ENCODE data around the gene GNPAT. TPM values are rescaled to one million over a fixed set of nuclear protein-coding genes. Genes with fewer than 3 reads are reported as not detected.

The GNPAT gene
- total RNA-seq, 2 donors from 2014 or later, result 26.5 to 29.2 TPM

GRCh38 chr1:231279081-231279480 lies 38.1 kb downstream of the GNPAT start:
- H3K27me3 ChIP-seq (replicated peaks; ENCODE audit: insufficient read depth), result no peaks in the 10 kb centered on the region
- peaks cover 19% of the 10 kb centered on the region for H3K36me3 ChIP-seq
- no peak overlapping the region for H3K27ac ChIP-seq
- H3K9me3 ChIP-seq, result no peaks in the 10 kb centered on the region
- no peak for ATAC-seq (ENCODE audit: insufficient number of reproducible peaks, low FRiP score, low read depth)
- no peaks in the 10 kb centered on the region for H3K4me1 ChIP-seq (ENCODE audit: control insufficient read depth in 1 of 2, low read depth in 2 of 2)
- no peak for TF ChIP-seq CTCF (IDR thresholded peaks at IDR 0.05)
- no peak for DNase-seq (ENCODE audit: low spot score)
- H3K4me3 ChIP-seq, result no peak overlapping the region

GRCh38 chr1:231279683-231280082 lies 38.7 kb downstream of the GNPAT start:
- no peak overlapping the region for H3K27ac ChIP-seq
- no peaks in the 10 kb centered on the region for H3K9me3 ChIP-seq
- no peak overlapping the region for H3K4me3 ChIP-seq
- peaks cover 15% of the 10 kb centered on the region for H3K36me3 ChIP-seq
- no peak for ATAC-seq (ENCODE audit: insufficient number of reproducible peaks, low FRiP score, low read depth)
- TF ChIP-seq CTCF (IDR thresholded peaks at IDR 0.05), result no peak
- H3K27me3 ChIP-seq (replicated peaks; ENCODE audit: insufficient read depth), result no peaks in the 10 kb centered on the region
- DNase-seq (ENCODE audit: low spot score), result no peak
- H3K4me1 ChIP-seq (ENCODE audit: control insufficient read depth in 1 of 2, low read depth in 2 of 2), result no peaks in the 10 kb centered on the region

- Histone ChIP-seq H3K27me3 (replicated peaks; ENCODE audit: insufficient read depth) (no peaks in the 10 kb centered on the region), H3K9me3 (no peaks in the 10 kb centered on the region), H3K27ac (no peak overlapping the region), H3K36me3 (no peaks in the 10 kb centered on the region), H3K4me3 (no peak overlapping the region), H3K4me1 (ENCODE audit: control insufficient read depth in 1 of 2, low read depth in 2 of 2) (no peaks in the 10 kb centered on the region)
- ATAC-seq (ENCODE audit: insufficient number of reproducible peaks, low FRiP score, low read depth) (no peak), DNase-seq (ENCODE audit: low spot score) (no peak)
- TF ChIP-seq CTCF (IDR thresholded peaks at IDR 0.05), result no peak
Measured at GRCh38 chr1:231284441-231284840, 43.4 kb downstream of the GNPAT start.

GRCh38 chr1:231286603-231287002 lies 45.6 kb downstream of the GNPAT start:
- no peak for ATAC-seq (ENCODE audit: insufficient number of reproducible peaks, low FRiP score, low read depth)
- DNase-seq (ENCODE audit: low spot score), result no peak
- Histone ChIP-seq H3K4me1 (ENCODE audit: control insufficient read depth in 1 of 2, low read depth in 2 of 2) (no peaks in the 10 kb centered on the region), H3K27me3 (replicated peaks; ENCODE audit: insufficient read depth) (no peaks in the 10 kb centered on the region), H3K36me3 (no peaks in the 10 kb centered on the region), H3K27ac (no peak overlapping the region), H3K4me3 (no peak overlapping the region), H3K9me3 (no peaks in the 10 kb centered on the region)
- no peak for TF ChIP-seq CTCF (IDR thresholded peaks at IDR 0.05)

GRCh38 chr1:231295938-231296337 lies 54.9 kb downstream of the GNPAT start:
- Histone ChIP-seq H3K4me3 (no peak overlapping the region), H3K27me3 (replicated peaks; ENCODE audit: insufficient read depth) (no peaks in the 10 kb centered on the region), H3K27ac (no peak overlapping the region), H3K36me3 (no peaks in the 10 kb centered on the region), H3K9me3 (no peaks in the 10 kb centered on the region), H3K4me1 (ENCODE audit: control insufficient read depth in 1 of 2, low read depth in 2 of 2) (no peaks in the 10 kb centered on the region)
- no peak for TF ChIP-seq CTCF (IDR thresholded peaks at IDR 0.05)
- ATAC-seq (ENCODE audit: insufficient number of reproducible peaks, low FRiP score, low read depth) (no peak), DNase-seq (ENCODE audit: low spot score) (no peak)

All from thoracic aorta (tissue), 2 donors.